ENCODE measurements around the gene SLC31A1. TPM values are rescaled to one million over a fixed set of nuclear protein-coding genes. Genes with fewer than 3 reads are reported as not detected.

Gene SLC31A1
- total RNA-seq, 4 donors from 2014 or later = 0.51 to 20.6 (median 10.6) TPM

DNA sequence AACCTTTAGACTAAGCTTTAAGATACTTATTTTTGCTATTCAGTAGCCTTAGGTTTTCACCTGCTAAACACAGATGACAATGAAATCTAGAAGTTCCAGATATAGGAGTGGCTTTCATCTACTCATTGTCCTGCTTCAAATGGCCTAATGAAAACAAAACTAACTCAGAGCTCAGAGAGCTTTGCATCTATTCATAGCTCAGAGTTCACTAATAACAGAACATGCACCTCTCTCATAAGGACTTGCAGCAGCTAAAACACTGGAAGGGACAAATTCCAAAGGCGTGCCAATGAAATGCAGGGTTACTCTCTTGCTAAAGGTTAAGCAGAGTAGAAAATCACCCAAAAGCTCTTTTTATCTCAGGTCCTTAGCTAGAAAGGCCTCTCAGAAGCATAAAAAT, 41.5 kb upstream of the SLC31A1 start:
- H3K36me3 ChIP-seq = no peaks in the 10 kb centered on the region

DNA sequence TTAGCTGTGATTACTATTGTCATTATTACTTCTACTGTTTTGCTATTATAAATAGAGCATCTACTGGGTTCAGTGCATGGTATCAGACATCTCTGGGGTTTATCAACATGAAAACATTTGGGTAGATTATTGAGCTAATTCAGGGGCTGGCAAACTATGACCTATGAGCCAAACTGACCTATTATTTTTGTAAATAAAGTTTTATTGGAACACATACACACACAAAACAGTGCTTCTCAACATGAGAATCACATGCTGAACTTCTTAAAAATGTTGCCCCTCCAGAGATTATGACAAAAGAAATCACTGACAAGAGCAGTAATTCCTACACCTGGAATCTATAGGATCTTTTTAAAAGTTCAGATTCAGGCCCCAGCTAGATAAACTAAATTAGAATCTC, 40.2 kb upstream of the SLC31A1 start:
- intact Hi-C loops (cut with DNase I; ENCODE audit: low total_unique reads) = no loop called here
- H3K4me3 ChIP-seq = no peak overlapping the region
- no peak for DNase-seq
- H3K9me3 ChIP-seq = no peaks in the 10 kb centered on the region
- no peaks in the 10 kb centered on the region for H3K27me3 ChIP-seq
- H3K36me3 ChIP-seq = no peaks in the 10 kb centered on the region
- H3K27ac ChIP-seq = no peak overlapping the region
- no peak for TF ChIP-seq POLR2A (IDR thresholded peaks at IDR 0.05)
- TF ChIP-seq, protein P1, sequence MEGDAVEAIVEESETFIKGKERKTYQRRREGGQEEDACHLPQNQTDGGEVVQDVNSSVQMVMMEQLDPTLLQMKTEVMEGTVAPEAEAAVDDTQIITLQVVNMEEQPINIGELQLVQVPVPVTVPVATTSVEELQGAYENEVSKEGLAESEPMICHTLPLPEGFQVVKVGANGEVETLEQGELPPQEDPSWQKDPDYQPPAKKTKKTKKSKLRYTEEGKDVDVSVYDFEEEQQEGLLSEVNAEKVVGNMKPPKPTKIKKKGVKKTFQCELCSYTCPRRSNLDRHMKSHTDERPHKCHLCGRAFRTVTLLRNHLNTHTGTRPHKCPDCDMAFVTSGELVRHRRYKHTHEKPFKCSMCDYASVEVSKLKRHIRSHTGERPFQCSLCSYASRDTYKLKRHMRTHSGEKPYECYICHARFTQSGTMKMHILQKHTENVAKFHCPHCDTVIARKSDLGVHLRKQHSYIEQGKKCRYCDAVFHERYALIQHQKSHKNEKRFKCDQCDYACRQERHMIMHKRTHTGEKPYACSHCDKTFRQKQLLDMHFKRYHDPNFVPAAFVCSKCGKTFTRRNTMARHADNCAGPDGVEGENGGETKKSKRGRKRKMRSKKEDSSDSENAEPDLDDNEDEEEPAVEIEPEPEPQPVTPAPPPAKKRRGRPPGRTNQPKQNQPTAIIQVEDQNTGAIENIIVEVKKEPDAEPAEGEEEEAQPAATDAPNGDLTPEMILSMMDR (IDR thresholded peaks at IDR 0.05) = no peak
- H3K4me1 ChIP-seq = no peaks in the 10 kb centered on the region

More for the DNA sequence above, 41.5 kb upstream of the SLC31A1 start:
- DNase-seq = no peak
- H3K27me3 ChIP-seq = no peaks in the 10 kb centered on the region
- intact Hi-C loops (cut with DNase I; ENCODE audit: low total_unique reads) = no loop called here
- no peaks in the 10 kb centered on the region for H3K9me3 ChIP-seq
- H3K4me1 ChIP-seq = no peaks in the 10 kb centered on the region
- no peak overlapping the region for H3K4me3 ChIP-seq
- TF ChIP-seq, protein P1 (IDR thresholded peaks at IDR 0.05) = no peak
- TF ChIP-seq POLR2A (IDR thresholded peaks at IDR 0.05) = no peak
- no peak overlapping the region for H3K27ac ChIP-seq

- Histone ChIP-seq H3K36me3 (no peaks in the 10 kb centered on the region), H3K27me3 (no peaks in the 10 kb centered on the region), H3K9me3 (no peaks in the 10 kb centered on the region), H3K4me3 (no peak overlapping the region), H3K27ac (no peak overlapping the region), H3K4me1 (no peaks in the 10 kb centered on the region)
- intact Hi-C loops (cut with DNase I; ENCODE audit: low total_unique reads) = no loop called here
- TF ChIP-seq, protein P1 (IDR thresholded peaks at IDR 0.05) = no peak
- no peak for TF ChIP-seq POLR2A (IDR thresholded peaks at IDR 0.05)
- DNase-seq = no peak
Measured at GRCh38 chr9:113183956-113184488, 37.3 kb upstream of the SLC31A1 start.

DNA sequence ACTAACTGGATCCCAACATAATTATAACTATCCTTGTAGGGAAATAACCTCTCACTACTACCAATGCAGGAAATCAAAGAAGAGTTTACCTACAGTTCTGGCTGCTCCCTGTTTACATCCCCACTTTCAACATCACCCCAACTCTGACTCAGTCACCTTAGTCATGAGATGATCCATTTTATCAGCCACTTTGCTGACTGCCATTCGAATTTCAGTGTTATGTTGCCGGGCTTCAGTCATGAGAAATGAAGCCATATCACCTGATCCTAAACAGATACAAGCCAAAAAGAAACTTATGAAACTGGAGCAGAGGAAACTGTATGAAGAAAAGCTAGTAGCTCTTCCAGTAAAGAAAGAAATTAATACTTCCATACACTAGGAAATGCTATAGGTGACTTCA, 36.8 kb upstream of the SLC31A1 start:
- intact Hi-C loops (cut with DNase I; ENCODE audit: low total_unique reads) = no loop called here
- no peaks in the 10 kb centered on the region for H3K27me3 ChIP-seq
- H3K9me3 ChIP-seq = no peaks in the 10 kb centered on the region
- TF ChIP-seq POLR2A (IDR thresholded peaks at IDR 0.05) = no peak
- TF ChIP-seq, protein P1 (IDR thresholded peaks at IDR 0.05) = no peak
- H3K27ac ChIP-seq = no peak overlapping the region
- DNase-seq = no peak
- H3K4me1 ChIP-seq = no peaks in the 10 kb centered on the region
- H3K4me3 ChIP-seq = no peak overlapping the region
- H3K36me3 ChIP-seq = no peaks in the 10 kb centered on the region

DNA sequence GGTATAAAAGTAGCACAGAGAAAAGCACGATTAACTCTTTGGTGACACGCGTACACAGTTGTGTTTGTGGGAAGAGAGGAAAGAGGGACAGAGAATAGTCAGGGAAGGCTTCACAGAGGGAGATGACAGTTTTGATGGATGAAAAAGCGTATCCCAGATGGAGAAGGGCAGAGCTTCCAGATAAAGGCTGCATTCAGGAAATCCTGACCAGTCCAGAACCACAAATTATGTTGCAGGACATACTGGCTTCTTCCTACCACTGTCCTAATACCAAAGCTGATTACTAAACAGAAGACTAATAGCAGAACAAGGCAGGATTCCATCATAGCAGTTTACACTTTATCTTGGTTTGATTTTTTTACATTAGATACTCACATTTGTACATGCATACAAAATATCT, 36.1 kb upstream of the SLC31A1 start:
- no peak for DNase-seq
- H3K9me3 ChIP-seq = no peaks in the 10 kb centered on the region
- no peaks in the 10 kb centered on the region for H3K36me3 ChIP-seq
- H3K27me3 ChIP-seq = no peaks in the 10 kb centered on the region
- TF ChIP-seq, protein P1 (IDR thresholded peaks at IDR 0.05) = no peak
- TF ChIP-seq POLR2A (IDR thresholded peaks at IDR 0.05) = no peak
- H3K4me1 ChIP-seq = no peaks in the 10 kb centered on the region
- H3K4me3 ChIP-seq = no peak overlapping the region
- intact Hi-C loops (cut with DNase I; ENCODE audit: low total_unique reads) = no loop called here
- H3K27ac ChIP-seq = no peak overlapping the region
